ENCODE results near the gene RCC1.
"Not testable (repeated sequence)": the region's sequence is repeated elsewhere in the genome, so short reads cannot be mapped to it uniquely, and the experiment has no call there.

Gene RCC1, protein sequence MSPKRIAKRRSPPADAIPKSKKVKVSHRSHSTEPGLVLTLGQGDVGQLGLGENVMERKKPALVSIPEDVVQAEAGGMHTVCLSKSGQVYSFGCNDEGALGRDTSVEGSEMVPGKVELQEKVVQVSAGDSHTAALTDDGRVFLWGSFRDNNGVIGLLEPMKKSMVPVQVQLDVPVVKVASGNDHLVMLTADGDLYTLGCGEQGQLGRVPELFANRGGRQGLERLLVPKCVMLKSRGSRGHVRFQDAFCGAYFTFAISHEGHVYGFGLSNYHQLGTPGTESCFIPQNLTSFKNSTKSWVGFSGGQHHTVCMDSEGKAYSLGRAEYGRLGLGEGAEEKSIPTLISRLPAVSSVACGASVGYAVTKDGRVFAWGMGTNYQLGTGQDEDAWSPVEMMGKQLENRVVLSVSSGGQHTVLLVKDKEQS

DNA sequence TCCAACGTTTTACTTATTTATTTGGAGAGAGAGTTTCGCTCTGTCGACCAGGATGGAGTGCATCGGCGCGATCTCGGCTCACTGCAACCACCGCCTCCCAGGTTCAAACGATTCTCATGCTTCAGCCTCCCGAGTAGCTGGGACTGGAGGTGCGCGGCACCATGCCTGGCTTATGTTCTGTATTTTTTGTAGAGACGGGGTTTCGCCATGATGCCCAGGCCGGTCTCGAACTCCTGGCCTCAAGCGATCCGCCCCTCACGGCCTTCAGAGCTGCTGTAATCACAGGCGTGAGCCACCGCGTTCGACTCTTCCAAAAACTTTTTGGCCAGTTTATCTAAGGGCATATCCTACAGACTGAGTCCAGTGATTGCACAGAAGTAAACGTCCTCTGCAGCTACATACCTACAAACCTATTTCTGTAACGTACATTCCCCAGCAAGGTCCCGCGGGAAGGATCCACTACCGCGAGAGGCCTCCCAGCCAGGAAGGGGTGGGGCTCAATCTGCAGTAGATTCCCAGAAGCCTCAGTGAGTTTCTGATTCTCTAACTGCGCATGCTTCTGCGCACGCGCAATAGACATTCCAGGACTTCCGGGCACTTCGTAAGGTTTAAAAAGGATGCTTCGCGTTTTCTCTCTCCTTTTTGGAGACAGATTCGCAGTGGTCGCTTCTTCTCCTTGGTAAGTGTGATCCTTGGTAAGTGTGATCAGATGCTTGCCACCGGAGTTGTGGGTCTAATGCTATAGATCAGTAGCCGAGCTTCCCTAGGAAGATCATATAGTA lies at the start of gene RCC1:
TSS of gene RCC1 (plus strand) at position 638 of the 782 bp plus-strand sequence. CDS start 23,824 bp downstream, outside the sequence.
- DNase-seq = peak; percentile 97

DNA sequence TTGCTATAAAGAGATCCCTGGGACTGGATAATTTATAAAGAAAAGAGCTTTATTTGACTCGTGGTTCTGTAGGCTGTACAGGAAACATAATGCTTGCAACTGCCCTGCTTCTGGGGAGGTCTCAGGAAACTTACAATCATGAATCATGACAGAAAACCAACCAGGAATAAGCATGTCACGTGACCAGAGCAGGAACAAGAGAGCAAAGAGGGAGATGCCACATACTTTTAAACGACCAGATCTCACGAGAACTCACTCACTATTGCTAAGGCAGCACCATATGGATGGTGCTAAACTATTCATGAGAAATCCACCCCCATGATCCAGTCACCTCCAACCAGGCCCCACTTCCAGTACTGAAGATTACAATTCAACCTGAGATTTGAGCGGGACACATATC lies 49.8 kb upstream of the RCC1 start:
- no peak for DNase-seq

DNA sequence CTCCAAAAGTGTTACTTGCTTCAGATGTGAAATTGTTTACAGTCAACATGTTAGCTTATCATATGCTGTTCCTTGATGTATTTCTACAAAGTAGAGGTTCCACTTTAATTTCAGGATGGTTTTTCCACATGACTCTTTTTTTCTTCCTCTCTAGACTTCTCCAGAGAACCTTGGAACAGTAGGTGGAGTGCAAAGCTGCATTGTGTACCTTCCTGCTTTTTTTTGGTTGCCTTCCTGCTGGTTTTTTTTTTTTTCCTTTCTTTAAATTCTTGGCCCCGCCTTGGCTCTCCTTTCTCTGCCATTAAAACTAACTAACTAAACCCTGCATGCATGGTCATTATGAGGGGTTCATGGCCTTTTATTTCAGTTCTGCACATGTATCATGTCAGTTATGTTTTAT lies 48.2 kb upstream of the RCC1 start:
- no peak for DNase-seq

DNA sequence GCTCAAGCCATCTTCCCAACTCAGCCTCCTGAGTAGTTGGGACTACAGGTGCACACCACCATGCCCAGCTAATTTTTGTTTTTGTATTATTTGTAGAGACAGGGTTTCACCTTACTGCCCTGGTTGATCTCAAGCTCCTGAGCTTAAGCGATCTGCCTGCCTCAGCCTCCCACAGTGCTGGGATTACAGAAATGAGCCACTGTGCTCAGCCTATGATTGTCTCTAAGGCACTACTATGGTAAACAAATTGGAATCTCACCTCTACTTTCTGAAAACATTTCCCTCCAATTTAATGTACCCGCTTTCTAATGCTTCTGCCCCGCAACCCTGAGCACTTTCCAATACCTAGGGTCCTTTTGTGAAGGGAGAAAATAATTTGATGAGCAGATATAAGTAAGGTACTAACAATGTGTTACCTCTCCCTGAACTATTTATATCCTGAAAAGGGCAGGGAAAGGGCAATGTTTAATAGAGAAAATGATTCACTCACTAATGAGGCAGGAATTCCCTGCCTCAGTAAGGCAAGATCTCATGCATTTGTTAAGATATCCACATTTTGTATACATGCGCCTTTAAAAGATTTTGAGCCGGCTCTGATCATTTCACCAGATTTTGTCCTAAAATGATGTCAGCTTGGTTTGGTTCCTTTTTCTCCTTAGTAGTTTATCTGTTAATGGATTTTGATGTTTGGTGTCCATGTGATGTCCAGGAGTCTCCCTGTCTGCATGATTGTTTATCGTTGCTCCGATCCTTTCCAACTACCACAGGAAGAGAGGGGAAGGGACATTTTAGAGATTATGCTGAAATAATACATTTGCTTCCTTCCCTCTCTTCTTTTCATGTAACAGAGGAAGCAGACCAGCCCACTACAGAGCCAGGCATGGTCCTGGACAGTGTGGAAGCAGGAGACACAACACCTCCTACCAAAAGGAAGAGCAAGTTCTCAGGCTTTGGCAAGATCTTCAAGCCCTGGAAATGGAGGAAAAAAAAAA lies 47.3 kb upstream of the RCC1 start:
- DNase-seq = no peak

DNA sequence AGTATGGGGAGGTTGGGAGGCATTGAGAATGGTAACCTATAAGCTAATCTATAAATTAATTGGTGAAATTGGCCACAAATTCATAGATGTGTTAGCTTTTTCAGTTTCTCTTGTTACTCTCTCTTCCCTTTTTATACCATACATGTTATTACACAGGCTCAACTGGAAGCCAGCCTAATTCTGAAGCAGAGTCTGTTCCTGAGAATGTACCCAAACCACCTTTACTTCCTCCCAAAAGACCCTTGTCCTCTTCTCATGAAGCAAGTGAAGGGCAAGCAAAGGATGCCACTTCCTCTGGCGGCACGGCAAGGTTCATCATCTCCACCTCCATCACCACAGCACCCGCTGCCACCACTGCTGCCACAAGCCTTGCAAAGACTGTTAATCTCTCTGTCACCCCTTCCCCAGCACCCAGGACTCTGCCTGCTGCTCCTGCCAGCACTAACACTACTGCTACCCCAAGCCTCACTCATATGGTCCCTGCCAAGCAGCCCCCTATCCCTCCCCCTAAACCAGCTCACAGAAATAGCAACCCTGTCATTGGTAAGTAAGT lies 39.5 kb upstream of the RCC1 start:
- DNase-seq = no peak

DNA sequence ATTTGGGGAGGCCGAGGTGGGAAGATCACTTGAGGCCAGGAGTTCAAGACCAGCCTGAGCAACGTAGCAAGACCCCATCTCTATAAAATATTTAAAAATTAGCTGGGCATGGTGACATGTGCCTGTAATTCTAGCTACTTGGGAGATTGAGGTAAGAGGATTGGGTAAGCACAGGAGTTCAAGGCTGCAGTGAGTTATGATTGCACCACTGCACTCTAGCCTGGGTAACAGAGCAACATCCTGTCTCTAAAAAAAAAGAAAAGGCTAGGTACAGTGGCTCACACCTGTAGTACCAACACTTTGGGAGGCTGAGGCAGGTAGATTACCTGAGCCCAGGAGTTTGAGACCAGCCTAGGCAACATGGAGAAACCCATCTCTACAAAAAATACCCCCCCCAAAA lies 35.7 kb upstream of the RCC1 start:
- DNase-seq = no peak

DNA sequence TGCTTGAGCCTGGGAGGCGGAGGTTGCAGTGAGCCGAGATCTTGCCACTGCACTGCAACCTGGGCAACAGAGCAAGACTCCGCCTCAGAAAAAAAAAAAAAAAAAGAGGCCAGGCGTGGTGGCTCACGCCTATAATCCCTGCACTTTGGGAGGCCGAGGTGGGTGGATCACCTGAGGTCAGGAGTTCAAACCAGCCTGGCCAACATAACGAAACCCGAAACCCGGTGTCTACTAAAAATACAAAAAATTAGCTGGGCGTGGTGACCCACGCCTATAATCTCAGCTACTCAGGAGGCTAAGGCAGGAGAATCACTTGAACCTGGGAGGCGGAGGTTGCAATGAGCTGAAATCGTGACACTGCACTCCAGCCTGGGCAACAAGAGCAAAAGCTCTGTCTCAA lies 26.3 kb upstream of the RCC1 start:
- DNase-seq = not testable (repeated sequence)

DNA sequence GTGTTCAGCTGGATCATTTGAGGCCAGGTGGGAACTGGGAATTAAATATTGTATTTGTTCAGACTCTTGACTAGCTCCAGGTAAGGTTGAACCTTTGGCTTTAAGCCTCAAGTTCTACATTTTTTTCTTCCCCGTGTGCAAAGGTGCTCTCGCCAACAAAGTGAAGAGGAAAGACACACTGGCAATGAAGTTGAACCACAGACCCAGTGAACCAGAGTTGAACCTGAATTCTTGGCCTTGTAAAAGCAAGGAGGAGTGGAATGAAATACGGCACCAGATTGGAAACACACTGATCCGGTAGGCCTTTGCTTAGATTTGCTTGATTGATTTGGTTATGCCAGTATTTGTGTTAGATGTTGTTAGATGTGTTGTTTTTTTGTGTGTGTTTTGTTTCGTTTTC lies 25.5 kb upstream of the RCC1 start:
- no peak for DNase-seq

DNA sequence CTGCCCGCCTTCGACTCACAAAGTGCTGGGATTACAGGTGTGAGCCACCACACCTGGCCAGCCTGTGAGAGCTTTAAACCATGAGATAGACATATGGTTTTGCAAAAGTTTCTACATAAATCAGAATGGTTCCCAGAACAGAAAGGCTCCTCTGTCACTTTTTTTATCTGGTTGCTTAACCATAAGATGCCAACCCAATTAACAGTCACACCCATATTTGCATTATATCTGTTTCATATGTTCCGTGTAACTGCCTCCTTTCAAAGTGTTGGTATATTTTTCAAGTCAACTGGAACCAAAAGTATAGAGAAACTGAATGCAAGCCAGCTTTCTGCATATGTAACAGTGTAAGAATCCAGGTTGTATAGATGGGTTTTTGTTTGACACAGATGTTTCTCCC lies 23.7 kb upstream of the RCC1 start:
- no peak for DNase-seq

DNA sequence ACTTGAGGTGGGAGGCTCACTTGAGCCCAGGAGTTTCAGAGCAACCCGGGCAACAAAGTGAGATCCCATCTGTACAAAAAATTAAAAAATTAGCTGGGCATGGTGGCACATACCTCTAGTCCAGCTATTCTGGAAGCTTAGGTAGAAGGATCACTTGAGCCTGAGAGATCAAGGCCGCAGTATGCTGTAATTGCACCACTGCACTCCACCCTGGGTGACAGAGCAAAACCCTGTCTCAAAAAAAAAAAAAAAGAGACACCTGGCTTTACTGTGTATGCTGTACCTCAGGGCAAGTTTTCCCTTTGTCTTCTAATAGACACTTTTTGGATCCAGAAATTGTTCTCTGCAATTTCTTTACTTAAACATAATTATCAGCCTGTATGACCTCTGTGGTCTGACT lies 23.1 kb upstream of the RCC1 start:
- DNase-seq = no peak

DNA sequence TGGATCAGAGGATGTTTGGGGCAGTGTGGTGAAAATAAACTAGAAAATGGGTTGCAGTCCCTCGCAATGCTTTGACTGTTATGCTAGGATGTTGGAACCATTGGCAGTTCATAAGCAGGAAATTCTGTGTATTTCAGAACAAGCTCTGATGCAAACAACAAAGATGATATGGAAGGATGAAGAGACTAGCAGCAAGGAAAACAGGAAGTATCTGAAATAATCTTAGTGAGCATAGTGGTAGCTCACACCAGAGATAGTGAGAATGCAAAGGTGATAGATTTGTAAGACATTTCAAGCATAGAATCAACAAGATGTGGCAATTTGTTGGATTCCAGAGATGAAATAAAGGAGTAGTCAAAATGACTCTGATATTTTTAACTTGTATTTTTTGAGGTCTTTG lies 11.1 kb upstream of the RCC1 start:
- no peak for DNase-seq

DNA sequence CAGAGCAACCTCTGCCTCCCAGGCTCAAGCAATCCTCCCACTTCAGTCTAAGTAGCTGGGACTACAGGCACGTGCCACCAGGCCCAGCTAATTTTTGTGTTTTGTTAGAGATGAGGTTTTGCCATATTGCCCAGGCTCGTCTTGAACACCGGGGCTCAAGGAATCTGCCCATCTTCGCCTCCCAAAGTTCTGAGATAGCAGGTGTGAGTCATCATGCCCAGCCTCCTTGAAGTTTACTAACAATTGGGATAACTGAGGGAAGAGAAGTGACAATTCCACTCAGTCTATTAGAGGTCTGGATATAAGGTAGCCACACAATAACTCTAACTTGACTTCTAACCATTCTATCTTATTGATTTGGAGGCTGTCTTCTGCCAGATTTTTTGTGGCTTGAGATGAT lies 6.3 kb upstream of the RCC1 start:
- DNase-seq = no peak

DNA sequence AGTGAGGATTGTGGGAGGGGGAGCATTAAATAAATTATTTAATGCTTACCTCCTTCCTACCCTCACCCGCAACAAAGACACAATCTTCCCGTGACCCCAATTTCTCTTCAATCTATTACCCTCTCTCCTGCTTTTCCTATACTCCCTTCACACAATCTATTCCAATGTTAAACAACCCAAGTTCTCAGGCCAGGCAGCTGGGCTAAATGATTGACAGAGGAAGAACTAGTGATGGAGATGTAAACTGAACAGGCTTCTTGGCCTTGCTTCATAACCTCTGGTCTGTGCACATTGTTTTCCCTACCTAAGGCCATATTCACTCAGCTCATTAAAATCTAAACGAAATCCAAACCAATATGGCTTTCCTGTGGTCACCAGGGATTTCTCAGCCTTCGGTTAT lies 3.9 kb upstream of the RCC1 start:
- DNase-seq = no peak

DNA sequence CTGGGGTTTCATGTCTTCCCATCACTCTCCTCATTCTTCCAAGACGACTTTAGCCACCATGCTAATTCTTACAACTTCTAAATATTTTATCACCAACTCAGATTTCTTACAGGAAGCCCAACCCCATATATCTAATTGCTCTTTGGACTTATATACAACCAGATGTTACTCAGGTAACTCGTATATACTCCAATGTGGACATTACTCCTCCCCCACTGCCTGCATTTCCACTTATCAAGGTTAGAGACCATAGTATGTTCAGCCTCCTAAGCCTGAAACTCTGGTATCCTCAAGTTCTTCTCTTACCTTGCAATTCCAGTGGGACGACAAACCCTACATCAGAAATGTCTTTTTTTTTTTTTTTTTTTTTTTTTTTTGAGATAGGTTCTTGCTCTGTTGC lies 2.7 kb upstream of the RCC1 start:
- DNase-seq = no peak

DNA sequence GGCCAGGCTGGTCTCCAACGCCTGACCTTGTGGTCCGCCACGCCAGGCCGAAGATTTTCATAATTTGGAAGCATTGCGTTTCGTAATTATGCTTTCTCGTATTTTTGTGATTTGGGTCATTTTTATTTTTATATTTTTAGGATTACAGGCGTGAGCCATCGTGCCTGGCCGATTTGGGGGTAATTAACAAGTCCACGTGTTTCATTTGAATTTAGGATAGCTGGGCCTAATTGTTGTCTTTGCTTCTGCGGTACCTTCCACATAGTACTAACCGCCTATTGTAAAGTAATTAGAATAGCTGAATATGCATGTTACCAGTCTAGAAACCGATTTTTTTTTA lies 1.0 kb downstream of the RCC1 start:
- no peak for DNase-seq

DNA sequence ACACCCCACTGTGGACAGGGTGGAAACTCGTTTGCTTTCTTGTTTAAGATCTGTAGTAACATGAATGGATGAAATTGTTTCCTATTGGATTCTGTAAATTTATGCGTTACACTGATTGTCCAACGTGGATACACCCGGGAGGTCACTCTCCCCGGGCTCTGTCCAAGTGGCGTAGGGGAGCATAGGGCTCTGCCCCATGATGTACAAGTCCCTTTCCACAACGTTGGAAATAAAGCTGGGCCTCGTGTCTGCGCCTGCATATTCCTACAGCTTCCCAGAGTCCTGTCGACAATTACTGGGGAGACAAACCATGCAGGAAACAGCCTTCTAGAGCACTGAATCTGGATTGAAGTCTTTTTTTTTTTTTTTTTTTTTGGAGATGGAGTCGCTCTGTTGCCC lies 1.4 kb downstream of the RCC1 start:
- DNase-seq = no peak

DNA sequence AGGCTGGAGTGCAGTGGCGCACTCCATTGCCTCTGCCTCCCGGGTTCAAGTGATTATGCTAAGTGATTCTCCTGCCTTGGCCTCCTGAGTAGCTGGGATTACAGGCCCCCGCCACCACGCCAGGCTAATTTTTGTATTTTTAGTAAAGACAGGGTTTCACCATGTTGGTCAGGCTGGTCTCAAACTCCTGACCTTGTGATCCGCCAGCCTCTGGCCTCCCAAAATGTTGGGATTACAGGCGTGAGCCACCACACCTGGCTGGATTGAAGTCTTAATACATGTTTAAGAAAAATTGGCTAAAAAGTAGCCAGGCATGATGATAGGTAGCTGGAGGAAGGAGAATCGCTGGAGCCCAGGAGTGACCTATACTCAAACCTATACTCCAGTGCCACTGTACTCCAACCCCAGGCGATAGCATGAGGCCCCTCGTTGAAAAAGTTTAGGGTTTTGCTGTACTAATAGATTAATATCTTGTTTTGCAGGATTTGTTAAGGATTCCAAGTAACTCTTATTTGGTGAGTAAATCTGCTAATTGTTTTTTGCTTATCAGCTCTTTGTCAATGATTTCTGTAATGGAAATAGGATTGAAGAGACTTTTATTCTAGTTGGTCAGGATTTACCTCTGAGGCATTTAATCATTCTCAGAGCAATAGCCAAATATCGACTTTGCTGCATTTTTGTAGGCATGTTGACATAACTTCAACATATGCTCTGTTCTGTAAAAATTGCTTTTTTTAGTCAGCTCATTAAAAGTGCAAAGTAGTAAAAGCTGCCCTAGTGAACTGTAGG lies 2.0 kb downstream of the RCC1 start:
- no peak for DNase-seq

DNA sequence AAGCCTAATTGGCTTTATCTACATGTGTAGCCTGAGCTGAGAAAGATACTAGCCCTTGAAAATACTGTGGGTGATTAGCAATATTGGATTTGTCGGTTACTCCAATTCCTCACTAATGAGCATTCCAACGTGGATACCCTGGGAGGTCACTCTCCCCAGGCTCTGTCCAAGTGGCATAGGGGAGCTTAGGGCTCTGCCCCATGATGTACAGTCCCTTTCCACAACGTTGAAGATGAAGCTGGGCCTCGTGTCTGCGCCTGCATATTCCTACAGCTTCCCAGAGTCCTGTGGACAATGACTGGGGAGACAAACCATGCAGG lies 2.6 kb downstream of the RCC1 start:
- DNase-seq = no peak

DNA sequence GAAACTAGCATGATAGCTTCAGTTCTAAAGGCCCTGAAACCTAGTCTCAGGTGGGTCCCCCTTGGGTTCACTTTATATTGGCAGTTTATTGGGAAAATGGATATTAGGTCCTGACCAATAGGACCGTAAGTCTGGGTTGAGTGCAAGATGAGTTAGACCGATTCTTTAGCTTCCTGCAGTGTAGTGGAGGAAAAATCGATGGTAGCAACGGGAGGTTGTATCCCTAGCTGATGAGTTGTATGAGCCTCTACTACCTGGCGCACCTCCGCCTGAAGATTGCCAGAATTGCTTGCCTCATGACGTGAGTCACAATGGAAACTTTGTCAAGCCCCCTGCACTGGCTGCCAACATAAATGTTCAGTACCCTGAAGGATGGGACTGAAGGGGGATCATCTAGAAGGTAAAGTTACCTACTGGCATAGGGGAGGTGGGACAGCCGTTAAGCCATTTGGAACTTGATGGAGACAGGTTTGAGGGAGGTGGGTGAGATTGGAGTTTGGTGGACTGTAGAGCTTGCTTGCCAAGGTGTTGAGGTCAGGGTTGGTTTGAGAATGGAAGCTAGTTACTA lies 3.9 kb downstream of the RCC1 start:
- DNase-seq = no peak

DNA sequence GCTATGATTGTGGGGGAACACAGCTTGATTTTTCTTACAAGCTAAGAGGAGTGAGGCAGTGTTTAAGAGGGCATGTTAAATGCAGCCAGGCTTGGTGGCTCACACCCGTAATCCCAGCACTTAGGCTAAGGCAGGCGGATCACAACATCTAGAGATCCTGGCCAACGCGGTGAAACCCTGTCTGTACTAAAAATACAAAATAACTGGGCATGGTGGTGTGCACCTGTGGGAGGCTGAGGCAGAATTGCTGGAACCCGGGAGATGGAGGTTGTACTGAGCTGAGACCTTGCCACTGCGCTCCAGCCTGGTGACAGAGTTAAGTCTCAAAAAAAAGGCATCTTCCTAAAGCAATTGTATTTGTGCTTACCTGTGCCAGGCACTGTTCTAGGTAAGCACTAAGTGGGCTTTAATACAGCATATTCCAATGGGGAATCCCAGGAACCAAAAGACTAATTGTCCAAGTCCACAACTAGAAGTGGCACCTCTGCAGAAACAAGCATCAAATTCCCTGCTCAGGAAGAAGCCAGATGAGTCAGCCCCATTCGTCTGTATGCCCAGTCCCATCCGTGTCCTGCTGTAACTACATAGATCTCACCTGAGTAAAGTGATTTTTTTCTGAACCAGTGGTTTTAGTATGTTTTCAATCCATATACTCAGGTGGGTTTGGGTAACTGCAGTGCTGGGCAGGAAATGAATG lies 4.6 kb downstream of the RCC1 start:
- no peak for DNase-seq

DNA sequence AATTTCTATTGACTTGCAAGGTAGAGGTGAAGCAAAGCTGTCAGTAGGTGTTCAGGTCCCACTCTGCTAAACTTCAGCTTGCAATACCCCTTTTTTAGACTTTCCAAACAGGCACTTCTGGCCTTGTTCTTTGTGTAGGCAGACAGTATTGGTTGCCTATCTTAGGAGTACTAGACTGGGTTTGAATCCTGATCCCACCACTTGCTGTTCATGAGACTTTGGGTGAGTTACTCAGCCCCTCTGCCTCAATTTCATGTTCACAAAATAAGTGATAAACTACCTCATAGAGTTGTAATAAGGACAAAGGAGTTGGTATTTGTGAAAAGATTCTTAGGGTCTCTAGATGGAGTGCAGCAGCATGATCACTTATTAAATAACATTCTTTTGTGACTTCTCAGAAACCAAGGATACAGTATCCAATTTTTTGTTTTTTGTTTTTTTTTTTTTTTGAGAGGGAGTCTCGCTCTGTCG lies 5.2 kb downstream of the RCC1 start:
- no peak for DNase-seq

Data from NCI-H510A treated with DMSO at 0.1 percent for 48 hours (cell line).